Suppressor macrophage (primary cell): ENCODE measurements around the gene AHDC1.
"Not testable (repeated sequence)": the region's sequence is repeated elsewhere in the genome, so short reads cannot be mapped to it uniquely, and the experiment has no call there.

Experiments
- DNase-seq, 4 experiments: peaks; one replicate each; pipeline ENCODE4 v3.0.0-alpha.2; 2020 to 2022

AHDC1 gene

DNA sequence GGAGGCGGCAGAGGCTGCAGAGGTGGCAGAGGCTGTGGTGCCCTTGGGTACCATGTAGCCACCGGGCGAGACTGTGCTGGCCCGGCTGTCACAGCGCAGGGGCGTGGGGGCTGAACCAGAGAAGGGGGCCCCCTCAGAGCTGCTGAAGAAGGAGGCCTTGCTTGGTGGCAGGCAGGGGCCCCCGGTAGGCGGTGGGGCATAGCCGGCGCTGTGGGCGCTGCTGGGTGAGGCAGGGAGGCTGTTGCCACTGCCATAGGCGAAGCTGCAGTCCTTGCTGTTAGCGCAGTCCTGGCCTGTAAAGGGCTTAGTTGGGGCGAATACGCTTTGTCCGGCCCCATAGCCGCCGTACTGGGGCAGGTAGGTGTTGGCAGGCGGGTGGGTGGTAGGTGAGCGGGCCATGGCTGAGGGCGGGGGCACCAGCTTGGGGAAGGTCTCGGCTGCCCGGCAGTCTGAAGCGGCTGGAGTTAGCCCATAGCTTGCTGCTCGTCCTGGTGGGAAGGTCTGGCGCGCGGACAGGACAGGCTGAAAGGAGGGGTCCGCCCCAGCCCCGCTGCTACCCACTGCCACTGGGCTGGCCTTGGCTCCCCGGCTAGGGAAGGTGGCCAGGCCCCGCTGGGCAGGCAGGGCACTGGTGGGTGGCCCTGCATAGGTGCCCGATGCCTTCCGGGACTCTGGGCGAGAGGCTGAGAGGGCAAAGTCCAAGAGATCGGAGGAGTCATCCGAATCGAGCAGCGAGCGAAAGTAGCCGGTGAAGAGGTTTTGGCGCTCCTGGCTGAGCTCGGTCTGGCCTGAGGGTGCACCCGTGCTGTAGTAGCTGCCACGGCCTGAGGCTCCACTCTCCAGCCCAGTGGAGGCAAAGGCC is 54.9 kb downstream of the AHDC1 start:
- no peak for DNase-seq

DNA sequence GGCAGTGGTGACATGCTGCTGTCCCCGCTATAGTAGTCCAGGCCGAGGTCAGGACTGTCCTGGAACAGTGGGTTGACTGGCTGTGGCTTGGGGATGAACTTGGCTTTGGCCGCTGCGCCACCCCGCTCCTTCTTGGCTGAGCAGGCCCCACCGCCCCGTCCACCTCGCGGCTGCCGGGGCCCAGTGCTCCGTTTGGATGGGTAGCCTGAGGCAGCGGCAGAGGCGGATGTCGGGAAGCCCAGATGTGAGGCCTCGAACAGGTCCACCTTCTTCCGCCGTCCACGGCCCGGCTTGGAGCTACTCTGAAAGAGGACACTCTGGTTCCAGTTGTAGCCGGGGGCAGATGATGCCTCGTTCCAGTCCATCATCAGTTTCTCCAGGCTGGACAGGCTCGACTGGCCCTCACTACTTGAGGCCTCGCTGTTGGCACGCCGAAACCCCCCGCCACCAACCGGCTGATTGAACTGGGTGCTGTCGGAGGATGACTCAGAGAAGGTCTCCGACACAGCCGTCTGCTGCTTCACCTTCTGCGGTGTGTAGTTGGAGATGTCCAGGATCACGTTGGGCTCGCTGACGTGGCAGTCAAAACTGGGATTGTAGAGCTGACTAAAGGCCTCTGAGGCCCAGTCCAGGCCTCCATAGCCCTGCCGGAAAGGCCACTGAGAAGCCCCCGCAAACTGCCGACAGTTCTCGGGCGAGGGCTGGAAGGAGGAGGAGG is 55.6 kb downstream of the AHDC1 start:
- DNase-seq: no peak

DNA sequence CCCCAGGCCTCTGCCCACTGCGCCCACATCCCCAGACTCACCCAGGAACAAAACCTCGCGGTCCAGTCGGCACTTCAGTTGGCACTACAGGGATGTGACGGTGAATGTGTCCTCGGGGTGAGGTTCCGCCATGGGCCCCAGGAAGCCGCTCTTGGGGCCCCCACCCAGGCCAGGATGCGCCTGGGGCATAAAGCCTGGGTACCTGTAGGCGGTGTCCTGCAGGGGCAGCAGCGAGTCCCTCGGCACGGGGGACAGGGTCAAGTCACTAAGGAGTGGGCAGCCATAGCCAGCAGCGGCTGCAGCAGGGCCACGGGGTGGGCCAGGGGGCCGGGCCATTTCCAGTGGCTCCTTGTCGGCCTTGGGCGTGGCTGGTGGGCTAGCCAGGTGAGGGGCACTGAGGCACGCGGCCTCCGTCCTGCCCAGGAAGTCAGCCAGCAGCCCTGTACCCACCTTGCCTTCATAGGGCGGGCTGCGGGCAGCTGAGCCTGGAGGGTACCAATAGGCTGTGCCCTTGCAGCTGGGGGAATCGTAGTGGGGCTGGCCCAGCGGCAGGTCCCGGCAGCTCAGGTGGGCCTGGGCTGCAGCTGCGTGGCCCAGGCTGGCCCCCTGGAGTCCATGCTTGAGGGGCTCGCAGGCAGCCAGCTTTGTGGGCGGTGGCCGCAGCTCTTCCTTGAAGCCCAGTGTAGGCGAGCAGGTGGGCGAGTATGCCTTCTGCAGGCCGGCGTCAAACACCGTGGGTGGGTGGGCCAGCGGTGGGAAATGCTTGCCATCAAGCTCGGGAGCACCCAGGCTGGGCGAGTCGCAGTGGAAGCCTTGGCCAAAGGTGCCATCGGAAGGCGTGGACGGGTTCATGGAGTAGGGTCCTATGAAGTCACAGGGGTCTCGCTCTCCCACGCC is 56.5 kb downstream of the AHDC1 start:
- no peak for DNase-seq

DNA sequence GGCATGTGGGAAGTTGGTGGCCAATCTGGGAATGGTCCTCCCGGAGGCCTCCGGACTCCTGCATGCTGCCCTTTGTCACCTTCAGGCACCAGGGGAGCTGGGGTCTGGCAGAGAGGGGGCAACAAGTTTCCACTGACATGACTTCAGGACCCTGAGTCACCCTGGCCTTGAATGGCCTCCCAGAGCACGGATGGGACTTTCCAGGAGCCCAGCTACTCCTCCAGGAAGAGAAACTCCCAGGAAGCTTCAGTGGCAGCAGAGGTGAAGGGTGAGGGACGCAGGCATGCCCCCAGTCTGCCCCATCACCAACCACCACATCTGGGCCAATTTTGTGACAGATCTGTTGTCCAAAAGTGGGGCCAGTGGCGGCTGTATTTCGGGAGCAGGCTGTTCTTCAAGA is 58.1 kb downstream of the AHDC1 start:
- DNase-seq: no peak

DNA sequence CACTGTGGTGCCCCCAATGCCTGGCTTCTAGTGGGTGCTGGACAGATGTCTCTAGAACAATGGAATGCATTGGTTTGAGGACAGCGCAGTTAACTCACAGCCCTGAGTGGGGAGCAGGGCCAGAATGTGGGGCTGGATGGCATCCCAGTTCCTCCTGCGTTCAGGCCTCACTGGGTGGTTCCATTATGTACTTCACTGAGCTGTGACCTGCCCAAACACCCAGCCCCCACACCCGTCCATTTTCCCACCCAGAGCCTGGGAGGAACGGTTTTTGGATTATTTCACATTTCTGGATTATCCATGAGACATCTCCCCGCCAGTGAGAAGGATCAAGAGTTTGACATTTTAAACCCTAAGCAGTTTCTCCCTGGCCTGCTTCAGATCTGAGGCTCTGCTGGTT is 58.7 kb downstream of the AHDC1 start:
- no peak for DNase-seq

DNA sequence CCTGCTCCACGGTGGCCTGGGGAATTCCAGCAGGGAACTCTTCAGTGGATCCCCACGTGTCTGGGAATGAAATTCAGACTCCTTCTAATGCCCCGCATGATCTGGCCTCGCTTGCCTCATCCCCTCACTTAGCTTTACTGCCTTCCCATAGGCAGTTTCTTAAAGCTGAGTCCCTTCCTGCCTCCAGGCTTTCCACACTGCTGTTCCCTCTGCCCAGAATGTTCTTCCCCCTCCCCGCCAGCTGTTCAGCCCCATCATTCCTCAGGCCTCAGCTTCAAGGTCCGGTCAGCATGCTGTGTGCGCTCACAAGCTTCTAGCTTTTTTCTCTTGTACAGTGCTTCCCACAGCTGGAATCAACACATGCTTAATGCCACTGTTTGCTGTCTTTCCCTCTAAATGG is 59.1 kb downstream of the AHDC1 start:
- DNase-seq: no peak

DNA sequence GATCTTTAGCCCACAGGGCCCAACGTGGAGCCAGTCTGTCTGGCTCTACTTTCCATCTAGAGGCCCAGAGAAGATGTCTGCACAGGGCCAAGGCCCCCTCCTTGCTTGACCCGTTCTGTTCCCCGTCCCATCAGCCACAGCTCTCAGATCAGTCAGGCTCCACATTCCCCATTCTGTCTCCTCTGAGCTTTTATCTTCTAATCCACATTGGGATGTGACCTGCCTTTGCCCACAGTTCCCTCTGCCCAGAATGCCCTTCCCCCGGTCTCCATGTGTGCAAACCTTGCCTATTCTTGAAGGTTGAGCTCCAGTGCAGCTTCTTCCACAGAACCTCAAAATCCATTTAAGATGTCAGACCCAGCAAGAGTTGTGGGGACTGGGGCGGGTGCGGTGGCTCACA is 60.7 kb downstream of the AHDC1 start:
- DNase-seq: no peak

DNA sequence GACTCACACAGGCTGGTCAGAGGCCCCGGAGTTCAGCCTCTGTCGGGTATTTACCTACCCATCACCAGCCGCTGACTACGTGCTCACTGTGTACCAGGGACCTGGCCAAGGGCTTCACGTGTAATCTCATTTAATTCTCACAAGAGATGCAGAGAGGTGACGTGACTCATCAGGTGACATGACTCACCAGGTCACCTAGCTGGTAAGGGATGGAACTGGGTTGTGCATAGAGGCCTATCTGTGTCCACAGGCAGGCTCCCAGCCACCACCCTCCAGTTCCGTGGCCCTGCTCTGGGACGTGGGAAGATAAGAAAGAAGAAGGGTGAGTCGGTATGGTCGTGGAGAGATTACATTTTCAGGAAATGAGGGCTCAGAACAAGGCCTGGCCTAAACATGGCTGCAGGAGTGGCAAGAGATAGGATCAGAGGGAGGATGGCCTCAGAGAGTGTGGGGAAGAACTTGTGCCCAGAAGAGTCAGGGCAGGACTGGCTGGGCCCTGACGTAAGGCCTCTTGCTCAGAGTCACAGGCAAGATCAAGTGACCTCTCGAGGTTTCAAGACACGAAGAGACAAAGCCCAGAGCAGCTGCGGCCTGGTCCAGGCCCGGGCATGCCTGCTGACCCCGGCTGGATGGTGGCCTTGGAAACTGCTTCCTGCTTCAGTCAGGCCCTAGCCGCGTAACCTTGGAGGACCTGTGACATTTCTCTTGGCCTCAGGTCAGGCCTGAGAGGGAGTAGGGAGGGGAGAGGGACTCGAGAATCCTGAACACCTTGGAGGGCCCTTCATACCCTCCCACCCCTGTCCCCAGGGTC is 61.3 kb downstream of the AHDC1 start:
- peak; percentile 54 to 81 (median 74) for DNase-seq

DNA sequence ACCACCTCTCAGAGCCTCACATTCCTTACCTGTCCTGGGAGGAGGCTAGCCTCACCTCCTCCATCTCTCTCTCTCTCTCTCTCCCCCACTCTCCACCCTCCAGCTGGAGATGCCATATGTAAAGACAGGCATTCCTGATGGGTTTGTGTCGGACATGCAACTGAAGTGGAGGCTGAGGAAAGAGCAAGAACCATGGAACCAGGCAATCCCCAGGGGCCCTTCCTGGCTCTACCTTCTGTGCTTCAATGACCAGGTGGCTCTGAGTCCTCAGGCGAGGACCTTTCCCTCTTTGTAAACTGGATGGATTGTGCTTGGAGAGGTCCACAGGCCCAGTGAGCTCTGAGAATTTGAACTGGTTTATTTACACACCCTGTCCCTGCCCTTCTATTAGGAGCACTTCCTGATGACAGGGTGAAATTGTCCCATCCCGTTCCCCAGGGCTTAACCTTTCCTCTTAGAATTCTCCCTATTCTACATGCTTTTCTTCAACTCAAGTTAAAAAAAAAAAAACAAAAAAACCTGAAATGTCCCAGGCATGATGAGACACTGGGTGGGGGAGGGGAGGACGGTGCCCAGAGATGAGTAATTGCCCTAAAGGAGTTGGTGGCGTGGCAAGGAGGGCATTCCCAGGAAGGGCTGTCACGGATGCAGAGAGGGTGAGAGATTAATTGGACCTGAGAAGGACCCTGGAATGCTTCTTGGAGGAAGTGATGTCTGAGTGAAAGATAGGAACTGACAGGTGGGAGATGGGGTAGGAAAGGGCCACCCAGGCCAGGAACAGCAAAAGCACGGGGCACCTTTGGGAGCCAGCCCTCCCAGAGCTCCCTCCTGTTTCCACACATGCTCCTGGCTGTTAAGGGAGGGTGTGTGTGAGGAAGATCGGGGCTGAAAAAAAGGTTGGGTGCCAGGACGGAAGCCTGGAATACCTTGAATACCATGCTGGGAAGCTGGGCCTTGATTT is 63.8 kb downstream of the AHDC1 start:
- DNase-seq: no peak

DNA sequence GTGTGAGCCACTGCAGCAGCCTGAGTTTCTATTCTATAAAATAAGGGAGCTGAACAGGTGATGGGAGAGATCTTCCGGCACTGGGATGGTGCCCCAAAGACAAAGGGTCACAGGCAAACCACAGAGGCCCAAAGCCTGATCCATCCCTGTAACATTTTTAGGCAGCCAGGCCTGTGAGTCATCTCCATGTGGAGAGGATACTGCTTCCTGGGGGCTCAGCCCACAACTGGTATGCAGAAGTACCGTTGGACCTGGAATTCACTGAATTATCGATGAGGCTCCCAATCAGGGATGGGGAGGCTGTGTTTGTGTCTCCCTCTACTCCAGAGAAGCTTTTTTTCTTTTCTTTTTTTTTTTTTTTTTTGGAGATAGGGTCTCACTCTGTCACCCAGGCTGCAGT is 65.2 kb downstream of the AHDC1 start:
- peak; percentile 38 to 58 (median 56) for DNase-seq

DNA sequence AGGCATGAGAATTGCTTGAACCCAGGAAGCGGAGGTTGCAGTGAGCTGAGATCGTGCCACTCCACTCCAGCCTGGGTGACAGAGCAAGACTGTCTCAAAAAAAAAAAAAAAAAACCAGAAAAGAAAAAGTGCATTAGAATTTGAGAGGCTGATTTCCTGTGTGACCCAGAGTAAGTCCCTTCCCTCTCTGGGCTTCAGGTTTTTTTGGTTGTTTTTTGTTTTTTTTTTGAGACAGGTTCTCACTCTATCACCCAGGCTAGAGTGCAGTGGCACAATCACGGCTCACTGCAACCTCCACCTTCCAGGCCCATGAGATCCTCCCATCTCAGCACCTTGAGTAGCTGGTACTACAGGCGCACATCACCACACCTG is 65.7 kb downstream of the AHDC1 start:
- not testable (repeated sequence) for DNase-seq

DNA sequence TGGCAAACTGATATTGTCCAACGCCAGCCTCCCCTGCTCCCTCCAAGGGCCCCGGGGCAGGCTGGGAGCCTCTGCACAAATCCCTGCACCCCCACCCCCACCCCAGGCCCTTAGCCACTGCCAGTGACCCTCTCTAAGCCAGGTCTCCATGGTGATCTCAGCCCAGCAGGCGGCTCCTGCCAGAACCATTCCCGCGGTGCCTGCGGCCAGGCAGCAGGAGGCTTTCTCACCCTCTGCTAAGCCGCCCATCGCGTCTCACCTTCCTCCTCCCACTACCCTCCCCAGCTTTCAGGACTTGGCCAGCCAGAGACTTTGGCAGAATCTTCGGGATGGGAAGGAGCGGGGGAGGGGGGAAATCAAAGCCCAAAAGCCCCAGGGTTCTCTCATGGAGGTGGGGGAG is 67.2 kb downstream of the AHDC1 start:
- DNase-seq: no peak

DNA sequence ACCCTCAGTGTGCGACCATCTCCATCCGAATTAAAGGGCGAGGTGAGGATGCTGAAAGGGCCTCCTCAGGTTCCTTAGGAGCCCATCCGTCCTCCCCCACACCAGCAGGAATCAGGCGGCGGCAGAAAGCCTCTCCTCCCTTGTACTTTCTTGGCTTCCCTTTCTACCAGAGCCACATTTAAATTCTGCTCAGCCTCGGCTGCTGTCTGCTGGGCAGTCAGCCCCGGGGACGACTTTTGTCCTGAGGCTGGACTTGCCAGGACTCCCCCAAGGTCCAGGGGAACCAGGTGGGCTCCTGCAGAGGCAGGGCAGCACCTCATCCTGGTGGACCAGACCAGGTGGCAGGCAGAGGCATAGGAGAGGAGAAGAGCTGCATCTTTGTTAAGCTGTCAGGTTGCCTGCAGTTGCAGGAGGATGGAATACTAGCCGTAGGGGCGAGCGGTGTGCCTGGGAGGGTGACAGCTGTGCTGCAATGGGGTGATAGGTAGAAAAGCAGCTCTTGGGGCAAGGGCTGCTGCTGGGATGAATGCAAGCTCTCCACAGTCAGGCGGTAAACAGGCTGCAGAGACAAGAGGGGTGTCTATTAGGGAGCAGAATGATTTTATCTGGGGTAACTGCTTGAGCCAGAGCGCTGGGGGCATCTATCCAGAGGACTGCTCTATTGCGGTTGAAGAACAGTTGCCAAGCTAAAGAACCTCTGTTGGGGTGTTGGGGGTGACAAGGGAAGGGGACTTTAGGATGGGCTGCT is 67.8 kb downstream of the AHDC1 start:
- DNase-seq: no peak

DNA sequence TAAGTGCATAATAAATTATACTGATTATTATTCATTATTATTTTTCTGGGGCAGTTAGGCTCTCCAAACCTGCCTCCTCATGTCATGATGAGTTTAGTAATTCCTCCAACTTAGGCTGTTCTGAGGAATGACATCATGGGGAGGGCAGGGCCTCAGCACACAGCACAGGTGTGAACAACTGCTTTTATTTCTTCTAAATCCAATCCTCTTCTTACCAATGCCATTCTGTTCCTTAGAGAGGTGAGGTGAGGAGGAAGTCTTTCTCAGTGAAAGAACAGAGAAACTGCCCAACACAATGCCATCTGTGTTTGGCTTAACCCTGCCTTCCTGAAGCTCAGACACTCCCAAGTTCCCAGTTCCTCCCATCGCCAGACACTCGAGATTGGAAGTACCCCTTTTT is 68.6 kb downstream of the AHDC1 start:
- DNase-seq: no peak

DNA sequence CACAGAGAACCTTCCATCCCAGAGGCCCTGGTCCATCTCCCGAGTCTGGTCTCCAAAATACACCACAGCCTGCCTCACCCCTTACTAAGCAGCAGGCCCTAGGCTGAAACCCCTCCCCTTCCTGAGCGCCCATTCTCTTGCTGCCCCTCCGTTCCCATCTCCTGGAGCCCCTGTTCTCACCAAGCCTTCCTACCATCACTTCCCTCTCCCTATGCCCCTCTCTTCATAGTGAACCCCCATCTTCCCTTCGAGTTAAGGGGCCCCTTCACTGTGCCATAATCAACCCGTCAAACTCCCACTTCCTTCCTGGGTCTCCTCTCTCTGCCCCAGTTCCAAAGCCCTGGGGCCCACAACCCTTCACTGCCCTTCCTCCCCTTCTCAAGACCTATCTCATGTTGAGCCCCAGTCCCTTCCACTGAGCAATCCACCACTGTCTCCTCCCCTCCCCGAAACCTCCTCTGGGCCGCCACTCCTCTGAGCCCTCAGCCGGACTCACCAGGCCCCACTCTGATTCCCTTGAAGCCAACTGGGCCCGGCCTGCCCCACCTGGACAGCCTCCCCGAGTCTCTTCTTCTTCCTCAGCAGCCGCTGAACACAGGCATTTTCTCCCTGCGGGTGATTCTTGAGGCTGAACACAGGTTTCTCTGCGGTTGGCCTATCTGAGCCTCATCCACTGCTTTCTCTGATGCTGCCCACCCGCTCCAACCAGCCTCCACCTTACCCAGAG is 71.8 kb downstream of the AHDC1 start:
- DNase-seq: no peak

DNA sequence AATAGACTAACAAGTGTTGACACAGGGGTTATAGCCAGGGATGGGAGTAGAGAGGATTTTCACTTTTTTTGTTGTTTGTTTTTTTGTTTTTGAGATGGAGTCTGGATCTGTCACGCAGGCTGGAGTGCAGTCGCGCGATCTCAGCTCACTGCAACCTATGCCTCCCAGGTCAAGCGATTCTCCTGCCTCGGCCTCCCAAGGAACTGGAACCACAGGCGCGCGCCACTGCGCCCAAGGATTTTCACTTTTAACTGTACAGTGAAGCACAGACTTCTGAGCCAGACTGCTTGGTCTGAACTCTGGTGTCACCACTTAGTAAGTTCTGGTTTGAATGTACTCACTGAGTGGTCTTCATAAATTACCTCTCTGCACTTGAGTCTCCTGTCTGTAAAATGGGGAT is 73.8 kb downstream of the AHDC1 start:
- DNase-seq: no peak

DNA sequence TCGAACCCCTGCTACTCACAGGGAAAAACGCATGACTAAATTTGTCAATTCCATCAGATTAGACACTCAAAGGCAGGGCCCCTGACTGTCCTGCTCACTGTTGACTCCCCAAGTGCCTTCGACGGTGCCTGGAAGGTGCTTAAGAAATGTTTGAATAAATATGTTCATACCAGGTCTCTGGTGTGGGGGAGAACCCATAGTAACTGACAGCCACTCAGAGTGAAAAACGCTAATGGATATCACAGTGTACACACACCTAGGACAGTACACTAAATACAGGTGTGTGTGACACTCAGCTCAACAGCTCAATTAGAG is 74.3 kb downstream of the AHDC1 start:
- DNase-seq: no peak

DNA sequence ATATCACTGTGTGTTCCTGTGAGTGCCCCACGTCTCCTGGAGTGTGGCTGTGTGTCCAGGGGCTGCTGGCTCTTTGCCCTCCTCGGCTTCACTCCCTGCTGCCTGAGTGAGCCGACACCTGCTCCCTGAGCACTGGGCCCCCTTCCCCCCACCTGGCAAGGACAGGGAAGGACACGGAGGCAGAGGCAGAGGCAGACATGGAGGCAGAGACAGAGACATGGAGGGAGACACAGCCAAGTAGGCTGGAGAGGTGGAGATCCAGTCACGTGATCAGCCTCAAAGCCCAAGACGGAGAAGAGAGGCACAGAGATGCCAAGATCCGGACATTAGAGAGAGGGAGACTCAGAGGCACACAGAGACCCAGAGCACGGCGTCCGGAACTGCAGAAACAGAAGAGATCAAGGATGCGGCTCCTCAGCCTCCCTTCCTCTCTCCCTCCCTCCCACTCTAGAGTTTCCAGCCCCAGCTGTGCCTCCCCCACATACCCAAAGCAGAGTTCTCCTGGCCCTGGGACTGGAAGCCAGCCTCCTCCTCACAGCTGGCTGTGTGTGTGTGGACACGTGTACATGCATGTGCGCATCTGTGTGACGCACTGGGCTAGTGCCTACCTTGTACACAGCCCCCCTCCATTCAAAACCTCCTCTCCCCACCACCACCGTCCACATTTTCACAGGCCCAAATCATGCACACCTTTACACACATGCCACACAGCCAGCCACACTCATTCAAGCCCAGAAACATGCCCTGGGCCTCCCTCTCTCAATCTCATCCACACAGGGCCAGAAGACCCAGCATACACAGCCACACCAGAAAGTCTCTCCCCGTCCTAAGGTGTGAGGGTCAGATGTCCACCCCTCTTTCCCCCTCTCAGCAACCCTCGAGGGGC is 74.9 kb downstream of the AHDC1 start:
- DNase-seq: peak in 3 of 4 experiments; percentile 25 to 39 (median 36)
